Activated T-cell treated with anti-CD3 and anti-CD28 coated beads, Interleukin-2, amount 50 U/mL, for 1 hour (primary cell): ENCODE data around the gene SLC39A11.

Experiments
- DNase-seq: peaks from one replicate; pipeline ENCODE4 v3.0.0-alpha.2; 2020

Gene SLC39A11

DNA sequence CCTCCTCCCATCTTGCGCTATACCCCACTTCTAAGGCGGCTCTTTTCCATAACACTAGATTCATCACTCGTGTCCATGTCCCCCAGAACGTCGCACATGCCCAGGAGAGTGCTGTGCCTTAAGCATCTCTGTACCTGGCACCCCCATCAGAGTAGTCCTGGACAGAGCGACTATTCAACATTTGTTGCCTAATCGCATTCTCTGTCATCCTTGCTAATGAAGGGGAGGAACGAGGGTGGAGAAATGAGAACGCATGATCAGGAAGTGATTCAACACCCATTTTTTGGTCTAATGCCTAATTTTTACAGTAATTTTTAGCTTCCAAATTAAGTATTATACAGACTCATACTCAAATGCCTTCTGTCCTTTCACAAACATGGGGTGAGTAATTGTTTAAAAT is 53.2 kb downstream of the SLC39A11 start:
- DNase-seq: no peak

DNA sequence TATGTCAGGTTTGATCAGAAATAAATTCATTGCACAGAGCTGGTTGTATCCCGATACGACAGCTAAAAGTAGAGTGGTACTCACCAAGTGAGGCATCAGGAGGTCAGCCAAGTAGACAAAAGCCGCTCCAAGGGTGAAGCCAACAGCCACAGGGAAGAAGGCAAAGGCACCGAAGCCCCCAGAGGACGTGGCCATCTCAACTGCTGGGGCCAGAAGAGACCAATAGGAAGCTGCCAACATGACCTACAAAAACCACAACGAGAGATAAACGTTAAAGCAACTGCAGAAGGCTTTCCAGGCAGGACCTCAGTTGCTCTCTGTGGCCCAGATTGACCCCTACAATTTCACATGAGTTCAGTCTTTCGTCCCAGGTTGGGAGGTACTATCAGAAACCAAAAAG is 61.0 kb downstream of the SLC39A11 start:
- no peak for DNase-seq

DNA sequence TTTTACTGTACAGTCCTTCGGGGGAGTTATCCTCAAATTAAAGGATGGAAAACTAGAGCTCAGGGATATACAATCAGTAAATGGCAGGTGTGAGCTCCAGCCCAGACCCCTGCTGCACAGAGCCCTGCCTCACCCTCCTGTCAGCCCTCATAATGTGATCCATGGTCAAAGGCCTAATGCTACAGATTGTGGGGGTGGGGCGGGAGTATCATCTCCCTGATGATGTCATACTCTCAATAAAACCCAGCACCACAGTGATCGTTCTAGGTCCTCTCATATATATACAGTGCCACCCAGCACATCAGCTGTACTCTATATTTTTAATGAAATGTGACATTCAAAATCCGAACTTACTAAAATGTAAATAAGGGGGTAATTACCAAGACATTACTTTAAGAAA is 61.5 kb downstream of the SLC39A11 start:
- DNase-seq: no peak

DNA sequence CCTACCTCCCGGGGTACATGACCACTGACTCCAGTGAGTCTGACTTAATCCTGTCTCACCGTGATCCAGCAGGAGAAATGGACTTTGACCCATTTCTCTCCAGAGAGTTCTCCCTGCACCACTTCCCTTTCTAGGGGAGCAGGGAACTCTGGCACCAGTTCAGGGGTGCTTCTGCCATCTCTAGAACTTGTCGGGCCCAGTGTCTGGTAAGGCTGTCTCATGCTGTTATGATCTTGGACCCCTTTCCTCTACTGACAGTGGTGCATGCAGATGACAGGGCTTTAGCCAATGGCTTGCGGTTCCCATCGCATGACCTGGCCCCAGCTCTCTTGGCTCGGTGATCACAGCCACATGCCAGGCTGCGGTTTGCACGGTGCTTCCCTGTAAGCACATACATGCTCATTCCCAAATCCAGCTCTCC is 62.0 kb downstream of the SLC39A11 start:
- no peak for DNase-seq

DNA sequence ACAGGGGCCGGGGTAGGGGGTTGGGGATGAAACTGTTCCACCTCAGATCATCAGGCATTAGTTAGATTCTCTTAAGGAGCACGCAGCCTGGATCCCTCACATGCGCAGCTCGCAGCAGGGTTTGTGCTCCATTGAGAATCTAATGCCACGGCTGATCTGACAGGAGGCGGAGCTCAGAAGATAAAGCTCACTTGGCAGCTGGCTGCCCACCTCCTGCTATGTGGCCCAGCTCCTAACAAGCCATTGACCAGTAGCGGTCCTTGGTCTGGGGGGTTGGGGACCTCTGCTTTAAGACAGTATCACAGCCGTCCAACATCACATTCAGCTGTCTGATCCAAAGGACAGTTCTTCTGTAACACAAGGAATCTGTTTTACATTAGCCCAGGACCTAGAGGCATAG is 62.5 kb downstream of the SLC39A11 start:
- DNase-seq: no peak

DNA sequence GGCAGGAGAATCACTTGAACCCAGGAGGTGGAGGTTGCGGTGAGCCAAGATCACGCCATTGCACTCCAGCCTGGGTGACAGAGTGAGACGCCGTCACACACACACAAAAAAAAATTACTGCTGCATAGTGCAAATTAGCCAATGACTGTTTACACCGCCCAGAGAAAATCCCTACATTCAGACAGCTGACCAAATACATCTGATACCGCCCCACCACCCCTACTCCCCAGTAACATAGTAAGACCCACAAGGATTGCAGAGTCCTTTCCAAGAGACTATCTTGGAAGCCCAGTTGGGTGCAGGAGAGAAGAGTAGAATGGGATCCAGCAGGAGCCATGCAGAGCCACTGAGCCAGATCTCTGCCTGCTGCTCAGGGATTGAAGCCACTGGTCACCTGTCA is 63.5 kb downstream of the SLC39A11 start:
- no peak for DNase-seq

DNA sequence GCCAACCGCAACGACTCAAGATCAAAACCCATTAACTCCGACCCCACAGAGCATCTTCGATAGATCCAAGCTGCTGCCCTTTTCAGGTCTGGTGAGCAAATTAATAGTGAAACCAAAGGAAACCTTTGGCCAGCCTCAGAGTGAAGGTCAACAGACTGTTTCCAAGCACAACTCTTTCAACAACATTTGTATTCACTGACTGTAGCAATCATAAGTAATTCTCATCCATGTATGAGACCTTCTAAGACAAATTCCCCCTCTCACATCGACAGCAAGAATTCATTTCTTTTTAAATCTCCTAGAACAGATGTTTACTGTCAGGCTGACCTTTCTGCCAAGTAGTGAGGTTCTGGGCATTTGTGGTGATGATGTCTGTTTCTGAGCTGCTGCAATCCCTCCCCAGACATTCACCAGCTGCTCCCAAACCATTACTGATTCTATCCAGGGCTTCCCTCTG is 64.2 kb downstream of the SLC39A11 start:
- DNase-seq: no peak

DNA sequence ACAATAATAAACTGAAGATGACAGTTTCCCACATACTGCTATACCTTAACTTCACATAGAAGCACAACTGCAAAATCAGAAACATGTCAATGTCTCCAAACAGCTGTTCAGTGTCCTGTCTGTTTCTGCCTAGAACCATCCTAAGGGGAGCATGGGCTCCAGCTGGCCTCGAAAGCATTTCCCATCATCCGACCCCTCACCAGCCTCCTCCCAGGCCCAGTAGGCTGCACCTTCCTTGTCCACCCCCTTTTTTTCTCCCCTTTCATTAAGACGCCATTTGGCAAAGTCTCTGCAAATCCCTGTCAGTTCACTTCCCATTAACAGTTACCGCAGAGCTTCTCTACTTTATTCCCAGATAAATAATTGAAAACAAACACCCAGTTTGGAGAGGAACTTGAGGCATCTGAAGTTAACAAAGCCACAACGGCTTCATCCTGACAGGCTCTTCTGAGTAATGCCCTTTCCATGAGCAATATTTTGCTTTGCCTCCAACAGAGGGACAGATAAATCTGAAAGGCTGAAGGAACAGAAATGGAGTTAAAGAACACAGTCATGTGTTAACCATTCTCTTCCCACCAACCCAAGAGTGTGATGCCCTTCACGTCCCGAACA is 65.3 kb downstream of the SLC39A11 start:
- no peak for DNase-seq

DNA sequence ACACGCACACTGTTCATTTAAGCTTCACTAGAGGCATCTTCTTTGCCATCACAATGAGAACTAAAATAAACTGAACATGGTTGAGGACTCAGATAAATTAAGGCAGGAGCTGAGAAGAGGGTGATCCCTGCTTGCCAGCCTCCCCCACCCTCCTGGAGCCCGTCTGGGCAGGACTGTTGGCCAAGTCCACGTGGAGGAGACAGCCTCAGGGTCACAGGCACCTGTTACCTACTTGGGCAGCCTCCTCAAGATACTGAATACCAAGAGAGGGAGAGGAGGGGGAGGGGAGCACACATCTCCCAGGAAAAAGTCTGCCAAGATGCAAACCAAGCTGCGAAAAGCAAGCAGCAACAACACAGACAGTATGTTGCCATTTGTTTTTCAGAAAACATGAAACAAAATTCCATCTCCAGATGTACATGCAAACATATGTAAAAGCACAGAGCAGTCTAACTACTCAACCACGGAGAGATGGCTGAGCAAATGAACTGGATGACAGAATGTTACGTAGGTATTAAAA is 67.4 kb downstream of the SLC39A11 start:
- no peak for DNase-seq

DNA sequence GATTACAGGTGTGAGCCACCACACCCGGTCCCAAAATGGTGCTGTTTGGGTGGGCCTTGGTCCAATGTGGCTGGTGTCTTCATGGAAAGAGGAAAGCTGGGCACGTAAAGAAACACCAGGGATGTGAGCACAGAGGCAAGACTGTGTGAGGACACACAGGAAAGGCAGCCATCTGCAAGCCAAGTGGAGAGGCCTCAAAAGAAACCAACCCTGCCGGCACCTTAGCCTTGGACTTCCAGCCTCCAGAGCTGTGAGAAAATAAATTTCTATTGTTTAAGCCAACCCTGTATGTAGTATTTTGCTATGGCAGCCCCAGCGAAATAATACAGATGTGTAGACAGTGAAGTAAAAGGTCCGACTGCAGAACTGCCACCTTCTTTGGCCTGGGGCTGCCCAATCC is 68.7 kb downstream of the SLC39A11 start:
- DNase-seq: no peak

DNA sequence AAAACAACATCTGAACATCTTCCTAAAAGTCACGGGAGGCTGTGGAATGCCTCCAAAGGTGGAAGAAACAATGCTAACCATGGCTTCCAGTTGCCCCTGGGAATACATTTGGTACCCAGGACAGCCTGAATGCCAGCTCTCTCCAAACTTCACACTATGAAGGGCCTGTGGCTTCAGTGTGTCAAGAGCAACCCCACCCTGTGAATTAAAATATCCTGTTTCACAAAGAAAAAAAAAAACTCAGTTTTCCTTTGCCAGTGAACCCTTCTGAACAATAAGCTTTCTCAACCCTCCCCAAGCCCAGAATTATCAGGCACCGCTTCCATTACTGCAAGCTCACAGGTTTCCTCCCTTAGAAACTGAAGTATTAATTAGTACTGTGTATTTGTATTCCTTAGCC is 69.8 kb downstream of the SLC39A11 start:
- no peak for DNase-seq

DNA sequence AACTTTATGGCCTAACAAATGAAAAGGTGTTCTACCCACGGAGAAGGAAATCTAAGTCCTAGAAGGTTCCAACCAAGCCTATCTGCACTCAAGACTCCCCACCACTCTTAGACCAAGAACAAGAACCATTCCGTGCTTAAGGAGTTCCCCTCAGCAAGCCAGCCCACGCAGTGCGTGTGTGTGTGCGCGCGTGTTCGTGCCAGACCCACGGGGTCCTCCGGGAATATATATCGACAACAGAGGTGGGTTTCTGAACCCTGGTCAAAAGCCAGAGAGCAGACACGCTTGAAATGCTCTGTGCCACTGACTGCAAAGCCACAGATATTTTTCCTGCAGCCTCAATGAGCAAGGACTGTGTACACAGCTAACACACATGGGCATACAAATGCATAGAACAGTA is 70.7 kb downstream of the SLC39A11 start:
- no peak for DNase-seq

DNA sequence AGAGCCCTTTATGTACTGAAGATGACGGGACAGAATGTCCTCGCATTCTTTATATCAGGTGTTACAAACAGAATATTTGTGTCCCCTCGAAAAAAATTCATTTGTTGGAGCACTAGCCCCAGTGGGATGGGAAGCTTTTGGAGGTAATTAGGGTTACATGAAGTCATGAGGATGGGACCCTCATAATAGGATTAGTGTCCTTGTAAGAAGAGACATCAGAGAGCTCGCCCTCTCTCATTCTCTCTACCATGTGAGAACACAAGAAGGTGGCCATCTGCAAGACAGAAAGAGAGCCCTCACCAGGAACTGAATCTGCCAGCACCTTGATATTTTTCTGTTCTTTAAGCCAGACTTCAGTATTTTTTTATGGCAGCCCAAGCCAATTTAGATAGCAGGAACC is 72.4 kb downstream of the SLC39A11 start:
- no peak for DNase-seq

DNA sequence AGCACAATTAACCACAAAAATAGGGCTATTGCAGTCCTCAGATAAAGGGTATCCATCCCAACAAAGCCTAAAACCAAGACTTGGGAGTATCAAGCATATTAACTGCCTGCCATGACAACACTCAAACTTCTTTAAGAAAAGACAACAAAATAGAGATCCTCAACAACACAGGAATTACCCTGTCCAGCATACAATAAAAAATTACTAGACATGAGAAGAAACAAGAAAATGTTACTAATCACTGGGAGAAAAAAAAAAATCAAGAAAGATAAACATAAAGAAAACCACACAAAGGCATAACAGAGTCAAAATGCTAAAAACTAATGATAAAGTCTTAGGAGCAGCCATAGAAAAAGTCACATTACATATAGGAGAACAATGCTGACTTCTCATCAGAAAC is 73.9 kb downstream of the SLC39A11 start:
- DNase-seq: no peak

DNA sequence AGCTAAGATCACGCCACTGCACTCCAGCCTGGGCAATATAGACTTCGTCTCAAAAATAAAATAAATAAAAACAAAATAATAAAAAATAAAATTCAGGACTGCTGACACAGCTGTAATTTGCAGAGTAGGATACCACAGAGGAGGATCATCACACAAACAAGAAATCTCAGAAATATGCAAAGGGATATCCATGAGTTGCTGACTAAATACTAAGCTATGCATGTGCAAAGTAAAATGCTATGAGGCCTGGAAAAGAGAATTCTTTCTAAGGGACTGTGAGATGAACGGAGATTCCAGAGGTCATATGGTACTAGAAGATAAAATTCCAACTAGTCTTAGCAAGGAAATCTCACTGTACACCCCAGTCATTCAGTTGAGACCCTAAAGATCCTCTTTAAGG is 74.8 kb downstream of the SLC39A11 start:
- no peak for DNase-seq

DNA sequence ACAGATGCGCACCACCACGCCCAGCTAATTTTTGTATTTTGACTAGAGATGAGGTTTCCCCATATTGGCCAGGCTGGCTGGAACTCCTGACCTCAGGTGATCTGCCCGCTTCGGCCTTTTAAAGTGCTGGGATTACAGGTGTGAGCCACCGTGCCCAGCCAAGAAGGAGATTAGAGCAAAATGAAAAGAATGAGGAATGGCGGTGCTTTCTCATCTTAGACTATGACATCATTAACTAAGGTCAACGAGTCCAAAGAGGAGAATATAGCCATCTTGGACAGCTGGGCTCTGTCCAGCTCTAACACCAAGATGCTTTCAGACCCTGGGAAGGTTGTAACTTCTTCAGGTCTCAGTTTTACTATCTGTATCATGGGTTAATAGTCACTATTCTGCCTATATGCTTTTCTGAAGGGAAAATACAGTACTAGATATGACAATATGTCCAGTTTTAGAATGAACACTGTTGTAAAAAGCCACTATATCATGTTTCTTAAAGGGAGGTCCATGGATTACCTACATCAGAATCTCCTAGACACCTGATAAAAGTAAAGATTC is 76.7 kb downstream of the SLC39A11 start:
- DNase-seq: no peak

DNA sequence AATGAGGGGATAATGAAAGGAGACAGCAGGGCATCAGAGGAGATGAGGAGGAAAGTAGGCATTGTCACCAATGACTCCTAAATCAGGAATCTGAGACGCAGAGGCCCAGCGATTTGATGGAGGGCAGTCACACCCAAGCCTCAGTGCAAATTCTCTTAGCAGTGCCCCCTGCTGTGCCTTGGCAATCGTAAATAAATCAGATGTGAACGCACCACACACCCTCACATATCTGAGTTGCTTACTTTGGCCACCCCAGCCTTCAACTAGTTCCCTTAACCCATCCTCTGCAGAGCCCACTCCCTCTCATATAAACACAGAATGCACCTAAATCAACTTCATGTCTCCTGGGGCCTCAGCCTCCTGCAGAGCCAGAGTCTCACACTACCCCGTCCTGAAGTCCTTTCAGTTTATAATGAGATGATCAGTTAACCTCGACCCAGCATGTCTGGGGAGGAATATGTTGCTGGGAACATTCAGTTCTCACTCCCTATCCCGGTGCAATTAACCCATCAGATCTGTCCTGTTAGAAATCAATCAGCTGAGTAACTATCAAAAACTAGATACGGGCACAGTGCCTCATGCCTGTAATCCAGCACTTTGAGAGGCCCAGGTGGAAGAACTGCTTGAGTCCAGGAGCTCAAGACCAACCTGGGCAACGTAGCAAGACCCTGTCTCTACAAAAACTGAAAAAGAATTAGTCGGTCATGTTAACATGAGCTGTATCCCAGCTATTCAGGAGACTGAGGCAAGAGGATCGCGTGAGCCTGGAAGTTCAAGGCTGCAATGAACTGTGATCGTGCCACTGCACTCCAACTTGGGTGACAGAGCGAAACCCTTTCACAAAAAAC is 78.4 kb downstream of the SLC39A11 start:
- DNase-seq: no peak

DNA sequence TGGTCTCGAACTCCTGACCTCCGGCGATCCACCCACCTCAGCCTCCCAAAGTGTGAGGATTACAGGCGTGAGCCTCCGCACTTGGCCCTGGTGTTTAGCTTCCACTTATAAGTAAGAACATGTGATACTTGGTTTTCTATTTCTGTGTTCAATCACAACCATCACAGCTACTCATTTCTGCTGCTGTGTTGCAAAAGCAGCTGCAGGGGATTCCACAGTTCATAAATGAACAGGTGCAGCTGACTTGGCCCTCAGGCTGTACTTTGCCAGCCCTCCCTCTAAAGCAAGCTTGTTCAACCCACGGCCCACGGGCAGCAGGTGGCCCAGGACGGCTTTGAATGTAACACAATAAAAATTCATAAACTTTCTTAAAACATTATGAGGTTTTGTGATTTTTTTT is 79.2 kb downstream of the SLC39A11 start:
- no peak for DNase-seq

DNA sequence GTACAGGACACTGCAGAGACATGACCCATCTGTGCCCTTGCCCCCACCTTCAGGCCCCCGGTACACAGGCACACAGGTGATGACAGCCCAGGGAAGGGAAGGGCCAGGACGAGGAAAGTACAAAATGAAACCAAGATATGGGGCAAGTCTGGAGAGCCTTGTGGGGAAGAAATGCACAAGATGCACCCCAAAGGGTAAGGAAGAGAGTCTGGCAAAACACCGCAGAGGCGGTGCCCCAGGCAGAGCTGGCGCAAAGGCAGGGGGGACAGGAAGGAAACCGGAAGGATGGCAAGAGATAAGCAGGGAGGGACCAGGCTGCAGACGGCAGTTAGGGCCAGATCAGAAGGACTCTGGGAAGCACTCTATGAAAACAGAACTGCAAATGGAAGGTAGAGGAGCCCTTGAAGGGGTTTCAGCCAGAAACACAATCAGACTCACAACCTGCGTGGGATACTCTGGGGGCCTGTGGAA is 81.4 kb downstream of the SLC39A11 start:
- DNase-seq: no peak

DNA sequence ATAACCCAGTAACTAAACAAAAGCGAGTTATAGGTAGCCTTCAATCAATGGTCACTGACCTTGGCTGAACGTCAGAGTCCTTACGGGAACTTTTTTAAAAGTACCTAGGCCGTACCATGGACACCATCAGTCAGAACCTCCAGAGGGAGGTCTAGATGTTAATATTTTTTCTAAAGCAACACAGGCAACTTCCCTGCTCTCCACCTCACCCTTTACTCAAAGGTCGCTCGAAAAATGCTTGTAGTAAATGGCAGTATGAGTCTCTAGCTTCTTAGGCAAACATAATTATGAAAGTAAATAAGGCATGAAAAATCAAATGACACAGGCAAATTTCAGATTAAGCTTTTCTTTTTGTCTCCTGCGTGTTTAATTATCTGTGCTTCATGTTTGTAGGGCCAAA is 82.1 kb downstream of the SLC39A11 start:
- no peak for DNase-seq

DNA sequence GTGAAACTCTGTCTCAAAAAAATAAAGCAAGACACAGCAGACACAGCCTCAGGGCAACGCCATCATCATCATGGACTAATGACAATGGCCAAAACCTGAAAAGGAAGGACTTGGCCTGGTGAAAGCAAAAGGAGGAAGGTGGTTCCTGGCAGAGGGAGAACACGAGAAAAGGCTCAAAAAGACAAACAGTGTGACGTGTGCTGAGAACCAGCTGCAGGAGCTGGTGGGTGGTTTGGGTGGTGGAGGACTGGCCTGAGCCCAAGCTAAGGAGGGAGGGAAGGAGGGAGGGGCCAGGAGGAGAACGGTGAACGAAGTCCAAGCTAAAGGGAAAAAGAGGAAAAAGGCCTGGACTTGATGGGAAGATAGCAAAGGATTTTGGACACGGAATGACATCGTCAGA is 85.1 kb downstream of the SLC39A11 start:
- DNase-seq: no peak

DNA sequence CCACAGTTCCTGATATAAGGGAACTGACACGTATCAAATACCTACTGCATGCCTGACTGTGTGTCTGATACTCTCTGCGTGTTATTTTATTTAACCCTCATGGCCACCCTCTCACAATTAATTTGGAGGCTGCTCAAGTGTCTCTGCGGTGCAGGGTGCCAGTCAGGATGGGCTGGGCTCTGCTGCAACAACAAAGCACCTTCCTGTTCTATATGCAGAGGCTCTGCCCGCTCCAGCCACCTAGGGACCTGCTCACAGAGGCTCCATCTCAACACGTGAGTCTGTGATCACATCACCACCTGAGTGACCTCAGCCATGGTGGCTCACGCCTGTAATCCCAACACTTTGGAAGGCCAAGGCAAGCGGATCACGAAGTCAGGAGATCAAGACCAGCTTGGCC is 87.1 kb downstream of the SLC39A11 start:
- DNase-seq: no peak

DNA sequence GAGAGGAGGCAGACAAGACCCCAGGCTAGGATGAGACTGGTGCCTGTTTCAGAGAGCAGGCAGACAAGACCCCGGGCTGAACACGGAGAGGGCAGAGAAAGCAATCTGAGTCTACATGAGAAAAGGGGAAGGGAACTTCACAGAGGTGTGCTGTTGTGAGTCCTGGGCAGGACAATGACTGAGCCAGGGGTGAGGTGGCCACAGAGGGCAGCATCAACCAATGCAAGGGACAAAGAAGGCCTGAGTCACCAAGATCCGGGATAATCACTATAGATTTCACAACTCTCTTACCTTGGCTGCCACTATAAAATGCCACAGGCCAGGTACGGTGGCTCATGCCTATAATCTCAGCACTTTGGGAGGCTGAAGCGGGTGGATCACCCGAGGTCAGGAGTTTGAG is 89.0 kb downstream of the SLC39A11 start:
- DNase-seq: no peak

DNA sequence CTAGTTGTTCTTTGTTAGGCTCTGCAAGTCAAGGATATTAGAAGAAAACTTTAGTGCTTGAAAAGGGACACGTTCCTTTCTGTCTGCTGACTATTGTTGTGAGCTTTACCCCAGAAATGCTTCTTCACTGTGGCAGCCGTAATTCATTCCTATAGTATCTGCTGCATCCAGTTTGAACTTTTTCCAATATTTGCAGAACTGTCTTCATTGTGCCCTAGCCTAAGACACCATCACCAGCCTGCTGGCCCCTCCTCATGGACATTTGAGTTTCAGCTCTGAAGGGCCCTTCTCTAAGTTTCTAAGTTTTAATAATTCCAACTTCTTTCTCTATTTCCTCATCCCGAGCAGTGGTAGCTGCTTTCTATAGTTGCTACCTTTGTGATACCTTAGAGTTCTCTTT is 91.7 kb downstream of the SLC39A11 start:
- no peak for DNase-seq
